Measurements from ENCODE around the gene GDPD2.

Gene GDPD2

DNA sequence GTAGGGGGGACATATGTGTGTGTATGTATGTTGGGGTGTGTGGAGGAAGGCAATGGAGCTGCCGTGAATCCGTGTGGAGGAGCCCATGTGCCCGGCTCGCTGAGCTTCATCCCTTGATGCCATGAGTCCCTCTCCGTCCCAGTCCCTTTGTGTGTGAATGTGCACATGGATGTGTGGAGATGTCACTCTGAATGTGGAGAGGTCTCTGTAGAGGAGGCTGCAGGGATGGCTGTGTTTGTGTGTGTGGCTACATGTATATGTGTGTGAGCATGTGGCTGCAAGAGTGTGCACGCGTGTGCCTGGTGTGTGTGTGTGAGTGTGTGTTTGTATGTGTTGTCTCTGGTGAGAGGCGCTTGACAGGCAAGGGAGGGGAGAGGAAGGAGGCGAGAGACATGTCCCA is 22.8 kb downstream of the GDPD2 start:
- no peak for TF ChIP-seq POLR2A (IDR thresholded peaks at IDR 0.05; ENCODE audit: low read depth, low read length)
- FAIRE-seq (no peak), DNase-seq (ENCODE audit: insufficient read length, low spot score) (no peak)

DNA sequence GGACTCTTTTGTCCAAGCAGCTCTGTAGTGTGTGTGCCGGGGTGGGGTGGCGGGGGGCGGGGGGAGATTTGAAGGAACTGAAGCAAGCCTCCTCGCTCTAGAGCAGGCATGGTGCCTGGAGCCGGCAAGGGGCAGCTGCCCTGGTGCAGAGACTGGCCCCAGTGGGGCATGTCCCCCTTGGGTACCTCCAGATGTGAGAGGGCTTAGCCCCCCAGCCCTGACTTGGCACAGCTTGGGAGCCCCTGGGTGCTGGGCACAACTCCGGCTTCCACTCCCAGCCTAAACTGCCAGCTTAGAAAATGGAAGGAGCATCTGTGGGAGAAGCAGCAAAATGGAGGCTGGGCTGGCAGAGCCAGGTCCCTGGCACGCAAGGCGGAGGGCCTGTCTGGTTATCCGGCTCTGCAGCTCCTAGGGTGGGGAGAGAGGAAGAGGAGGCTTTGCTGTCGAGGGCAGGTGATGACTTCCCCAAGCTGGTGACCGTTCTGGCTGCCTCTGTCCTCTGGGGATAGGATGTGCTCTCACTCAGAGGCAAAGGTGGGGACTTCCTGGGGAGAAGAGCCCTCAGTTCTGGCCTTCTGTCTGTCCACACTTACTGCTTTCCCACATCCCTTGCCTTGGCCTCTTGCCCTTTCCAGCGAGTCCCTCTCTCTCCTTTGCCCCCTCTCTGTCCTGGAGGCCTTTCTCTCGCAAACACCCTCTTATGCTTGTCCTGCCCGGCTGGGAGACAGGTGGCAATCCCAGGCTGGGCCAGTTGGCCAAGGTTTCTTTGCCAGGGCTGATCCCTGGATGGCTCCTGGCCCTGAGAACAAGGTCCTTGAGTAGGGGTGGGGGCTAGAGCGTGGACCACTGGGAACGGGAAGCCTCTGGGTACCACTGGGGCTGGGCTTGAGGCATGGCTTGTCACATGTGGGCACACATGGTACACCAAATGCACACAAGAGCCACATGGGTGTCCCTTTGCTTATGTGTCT is 23.6 kb downstream of the GDPD2 start:
- no peak for FAIRE-seq
- DNase-seq (ENCODE audit: insufficient read length, low spot score): no peak
- no peak for TF ChIP-seq POLR2A (IDR thresholded peaks at IDR 0.05; ENCODE audit: low read depth, low read length)

DNA sequence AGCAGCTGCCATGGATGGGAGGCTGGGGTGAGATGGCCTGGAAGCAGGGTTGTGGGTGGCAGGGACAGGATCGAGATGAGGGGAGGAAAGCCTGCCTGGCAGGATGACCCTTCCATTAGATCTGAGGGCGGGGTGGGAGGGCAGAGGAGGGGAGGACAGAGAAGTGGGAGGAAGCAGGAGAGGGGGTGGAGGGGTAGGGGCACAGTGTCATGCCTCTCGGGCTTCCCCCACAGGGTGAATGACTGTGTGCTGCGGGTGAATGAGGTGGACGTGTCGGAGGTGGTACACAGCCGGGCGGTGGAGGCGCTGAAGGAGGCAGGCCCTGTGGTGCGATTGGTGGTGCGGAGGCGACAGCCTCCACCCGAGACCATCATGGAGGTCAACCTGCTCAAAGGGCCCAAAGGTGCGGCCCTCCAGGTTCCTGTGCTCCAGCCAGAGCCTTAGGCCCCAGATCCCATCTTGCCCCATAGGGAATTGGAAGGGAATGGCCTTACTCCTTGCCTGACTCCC is 26.4 kb downstream of the GDPD2 start:
- no peak for TF ChIP-seq POLR2A (IDR thresholded peaks at IDR 0.05; ENCODE audit: low read depth, low read length)
- FAIRE-seq (no peak), DNase-seq (ENCODE audit: insufficient read length, low spot score) (no peak)

DNA sequence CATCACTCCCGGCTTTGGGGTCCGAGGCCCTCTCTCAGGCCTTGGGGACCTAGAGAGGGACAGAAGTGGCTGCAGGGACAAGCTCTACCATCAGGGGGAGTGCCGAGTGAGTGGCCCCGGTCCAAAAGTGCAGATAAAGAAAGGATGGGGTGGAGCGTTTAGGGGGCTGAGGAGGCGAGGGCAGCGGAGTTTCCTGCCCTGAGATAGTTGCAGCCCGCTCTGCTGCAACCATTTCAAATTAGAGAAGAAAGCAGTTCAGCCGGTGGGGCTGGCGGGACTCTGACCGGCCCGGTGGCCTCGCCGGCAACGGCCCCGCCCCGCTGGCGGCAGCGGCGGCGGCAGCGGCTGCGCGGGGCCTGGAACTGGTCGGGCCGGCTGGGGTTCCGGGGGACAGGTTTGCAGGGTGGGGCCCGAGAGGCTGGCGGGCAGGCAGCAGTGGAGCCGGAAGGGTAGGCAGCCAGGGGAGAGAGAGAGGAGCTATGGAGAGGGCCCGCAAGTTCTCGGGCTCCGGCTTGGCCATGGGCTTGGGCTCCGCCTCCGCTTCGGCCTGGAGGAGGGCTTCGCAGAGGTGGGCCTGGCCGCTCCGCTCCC is 29.1 kb downstream of the GDPD2 start:
- FAIRE-seq (no peak), DNase-seq (ENCODE audit: insufficient read length, low spot score) (peak; percentile 60)

GRCh38 chrX:70453024-70453618 is 30.0 kb downstream of the GDPD2 start:
- DNase-seq (ENCODE audit: insufficient read length, low spot score) (no peak), FAIRE-seq (no peak)
- no peak for TF ChIP-seq POLR2A (IDR thresholded peaks at IDR 0.05; ENCODE audit: low read depth, low read length)

More for the DNA sequence above, 29.1 kb downstream of the GDPD2 start:
- TF ChIP-seq POLR2A (IDR thresholded peaks at IDR 0.05; ENCODE audit: low read depth, low read length): no peak

- DNase-seq (ENCODE audit: insufficient read length, low spot score): no peak
- no peak for TF ChIP-seq POLR2A (IDR thresholded peaks at IDR 0.05; ENCODE audit: low read depth, low read length)
- no peak for FAIRE-seq
Measured at GRCh38 chrX:70454441-70455365, 31.6 kb downstream of the GDPD2 start.

GRCh38 chrX:70455366-70456202 is 32.5 kb downstream of the GDPD2 start:
- no peak for TF ChIP-seq POLR2A (IDR thresholded peaks at IDR 0.05; ENCODE audit: low read depth, low read length)
- no peak for DNase-seq (ENCODE audit: insufficient read length, low spot score)
- no peak for FAIRE-seq

- DNase-seq (ENCODE audit: insufficient read length, low spot score) (no peak), FAIRE-seq (no peak)
- no peak for TF ChIP-seq POLR2A (IDR thresholded peaks at IDR 0.05; ENCODE audit: low read depth, low read length)
Measured at GRCh38 chrX:70456256-70456655, 33.1 kb downstream of the GDPD2 start.

DNA sequence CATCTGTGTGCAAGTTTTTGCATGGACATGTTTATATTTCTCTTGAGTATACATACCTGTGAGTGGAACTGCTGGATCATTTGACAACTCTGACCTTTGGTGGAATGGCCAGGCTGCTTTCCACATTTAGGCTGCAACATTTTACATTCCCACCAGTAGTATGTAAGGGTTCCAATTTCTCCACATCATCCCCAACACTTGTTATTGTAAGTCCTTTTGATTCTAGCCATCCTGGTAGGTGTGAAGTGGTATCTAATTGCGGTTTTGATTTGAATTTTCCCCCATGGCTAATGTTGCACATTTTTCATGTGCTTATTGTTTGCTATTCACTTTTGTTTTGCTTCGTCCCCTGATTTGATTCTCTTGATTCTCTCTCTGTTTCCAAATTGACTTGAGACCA is 37.9 kb downstream of the GDPD2 start:
- DNase-seq (ENCODE audit: insufficient read length, low spot score) (no peak), FAIRE-seq (no peak)
- TF ChIP-seq POLR2A (IDR thresholded peaks at IDR 0.05; ENCODE audit: low read depth, low read length): no peak

DNA sequence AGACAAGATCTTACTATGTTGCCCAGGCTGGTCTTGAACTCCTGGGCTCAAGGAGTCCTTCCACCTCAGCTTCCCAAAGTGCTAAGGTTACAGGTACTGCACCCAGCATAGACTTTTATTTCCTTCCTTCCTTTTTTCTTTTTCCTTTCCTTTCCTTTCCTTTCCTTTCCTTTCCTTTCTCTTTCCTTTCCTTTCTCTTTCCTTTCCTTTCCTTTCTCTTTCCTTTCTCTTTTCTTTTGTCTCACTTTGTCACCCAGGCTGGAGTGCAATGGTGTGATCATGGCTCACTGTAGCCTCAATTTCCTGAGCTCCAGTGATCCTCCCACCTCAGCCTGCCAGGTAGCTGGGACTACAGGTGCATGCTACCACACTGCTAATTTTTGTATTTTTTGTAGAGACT is 40.9 kb downstream of the GDPD2 start:
- DNase-seq (ENCODE audit: insufficient read length, low spot score) (no peak), FAIRE-seq (no peak)
- TF ChIP-seq POLR2A (IDR thresholded peaks at IDR 0.05; ENCODE audit: low read depth, low read length): no peak

- TF ChIP-seq POLR2A (IDR thresholded peaks at IDR 0.05; ENCODE audit: low read depth, low read length): no peak
- FAIRE-seq: no peak
- no peak for DNase-seq (ENCODE audit: insufficient read length, low spot score)
Measured at GRCh38 chrX:70466968-70467367, 43.9 kb downstream of the GDPD2 start.

- FAIRE-seq: no peak
- no peak for TF ChIP-seq POLR2A (IDR thresholded peaks at IDR 0.05; ENCODE audit: low read depth, low read length)
- DNase-seq (ENCODE audit: insufficient read length, low spot score): no peak
Measured at GRCh38 chrX:70468709-70469108, 45.6 kb downstream of the GDPD2 start.

Measured in H54 (cell line).